ENCODE measurements around the gene SLC66A2. TPM values are rescaled to one million over a fixed set of nuclear protein-coding genes. Genes with fewer than 3 reads are reported as not detected.

Gene SLC66A2
- total and polyA plus RNA-seq, 10 of the 15 experiments (the other 5 are each of a cell fraction or from before 2014, with no cell fraction given), result 0.69 to 42.5 (median 14.8) TPM

DNA sequence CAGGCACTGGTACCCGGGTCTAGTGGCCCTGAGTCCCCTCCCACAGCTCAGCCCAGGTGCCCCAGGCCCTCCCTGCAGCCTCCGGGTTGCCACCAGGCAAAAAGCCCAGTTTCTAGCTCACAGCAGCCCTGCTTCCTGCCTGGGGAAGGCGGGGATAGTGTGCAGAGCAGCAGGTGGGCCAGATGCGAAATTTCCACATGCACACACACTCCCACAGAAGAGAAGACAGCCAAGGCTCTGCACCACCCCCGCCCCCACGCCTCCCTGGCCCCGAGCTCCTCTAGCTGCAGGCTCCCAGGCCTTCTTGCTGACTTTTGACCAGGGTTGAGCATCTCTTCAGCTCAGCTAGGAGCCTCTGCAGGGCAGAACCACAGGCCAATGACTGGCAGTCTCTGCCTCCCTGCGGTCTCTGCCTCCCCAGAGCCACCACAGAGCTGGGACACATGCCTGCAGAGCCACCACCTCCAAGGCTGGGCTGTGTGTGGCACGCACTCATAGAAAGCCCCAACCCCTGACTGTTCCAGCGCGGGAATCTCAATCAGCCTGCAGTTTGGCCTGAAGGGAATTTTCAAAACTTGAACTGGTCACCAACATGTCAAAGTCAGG lies 7.2 kb downstream of the SLC66A2 start:
- peak; percentile 52 for FAIRE-seq
- Histone ChIP-seq H3K36me3 (ENCODE audit: control insufficient read depth in 2 of 2, insufficient read depth in 2 of 2, low read length in 1 of 2) (peaks cover 8 to 14% of the 10 kb centered on the region in 2 experiments), H3K4me2 (ENCODE audit: control insufficient read depth, insufficient read depth) (no peak overlapping the region), H4K20me1 (ENCODE audit: control insufficient read depth, insufficient read depth) (no peaks in the 10 kb centered on the region), H3K4me1 (ENCODE audit: control insufficient read depth, insufficient read depth, low read length) (peaks cover 34% of the 10 kb centered on the region), H3K27ac (ENCODE audit: control insufficient read depth, insufficient read depth) (peak overlapping the region; percentile 17), H3K9ac (ENCODE audit: control insufficient read depth, insufficient read depth, low read length) (no peak overlapping the region), H3K79me2 (ENCODE audit: control insufficient read depth, insufficient read depth, low read length) (peaks cover 25% of the 10 kb centered on the region), H3K9me3 (replicated peaks; ENCODE audit: control insufficient read depth, insufficient read depth, low read length) (no peaks in the 10 kb centered on the region; the same call in 2 of the 3 replicates), H2AFZ (ENCODE audit: control insufficient read depth, low read depth, low read length) (no peak overlapping the region), H3K4me3 (no peak overlapping the region), H3K27me3 (replicated peaks in 1 of 2; ENCODE audit: control insufficient read depth in 2 of 2, insufficient read depth in 2 of 2, low read length in 1 of 2) (no peaks in the 10 kb centered on the region)
- no peak for DNase-seq (ENCODE audit: low read depth, low spot score)
- CTCF ChIA-PET, result no interaction called here
- peak; percentile 72 for ATAC-seq
- no TSS peak for BruUV-seq (replicated peaks)
- intact Hi-C loops (cut with micrococcal nuclease; ENCODE audit: unreplicated experiment) (no loop called here), in situ Hi-C loops (cut with MboI) (no loop called here)
- WGBS (ENCODE audit: insufficient coverage, insufficient replicate concordance, low lambda C conversion rate, missing lambda C conversion rate), result 42% methylated on average over 11 of the region's 11 CpGs
- POLR2A ChIA-PET, result interaction anchor here (0.9 kb wide), 1 partner anchor 19 kb away, joined by 3 read pairs; no protein-coding TSS in a partner anchor
- SMC1A ChIA-PET (ENCODE audit: uncharacterized antibody, unreplicated experiment), result interaction anchor here (1.0 to 1.6 kb wide), 2 partner anchors 13 to 19 kb away, joined by 3 to 5 read pairs; no protein-coding TSS in a partner anchor
- RAD21 ChIA-PET (ENCODE audit: unreplicated experiment), result interaction anchor here (0.7 to 1.1 kb wide), 2 partner anchors 168 to 569 kb away, joined by 3 read pairs; no protein-coding TSS in a partner anchor
- TF ChIP-seq, protein P1, sequence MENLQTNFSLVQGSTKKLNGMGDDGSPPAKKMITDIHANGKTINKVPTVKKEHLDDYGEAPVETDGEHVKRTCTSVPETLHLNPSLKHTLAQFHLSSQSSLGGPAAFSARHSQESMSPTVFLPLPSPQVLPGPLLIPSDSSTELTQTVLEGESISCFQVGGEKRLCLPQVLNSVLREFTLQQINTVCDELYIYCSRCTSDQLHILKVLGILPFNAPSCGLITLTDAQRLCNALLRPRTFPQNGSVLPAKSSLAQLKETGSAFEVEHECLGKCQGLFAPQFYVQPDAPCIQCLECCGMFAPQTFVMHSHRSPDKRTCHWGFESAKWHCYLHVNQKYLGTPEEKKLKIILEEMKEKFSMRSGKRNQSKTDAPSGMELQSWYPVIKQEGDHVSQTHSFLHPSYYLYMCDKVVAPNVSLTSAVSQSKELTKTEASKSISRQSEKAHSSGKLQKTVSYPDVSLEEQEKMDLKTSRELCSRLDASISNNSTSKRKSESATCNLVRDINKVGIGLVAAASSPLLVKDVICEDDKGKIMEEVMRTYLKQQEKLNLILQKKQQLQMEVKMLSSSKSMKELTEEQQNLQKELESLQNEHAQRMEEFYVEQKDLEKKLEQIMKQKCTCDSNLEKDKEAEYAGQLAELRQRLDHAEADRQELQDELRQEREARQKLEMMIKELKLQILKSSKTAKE (IDR thresholded peaks at IDR 0.05; ENCODE audit: low read depth, poor library complexity, severe bottlenecking), result no peak
- TF ChIP-seq PBX3 (IDR thresholded peaks at IDR 0.05; ENCODE audit: insufficient replicate concordance, low read depth, low read length), result no peak
- no peak for TF ChIP-seq IRF5 (IDR thresholded peaks at IDR 0.05; ENCODE audit: borderline replicate concordance)
- no peak for TF ChIP-seq NFXL1 (IDR thresholded peaks at IDR 0.05; ENCODE audit: borderline replicate concordance)
- TF ChIP-seq SMAD1 (IDR thresholded peaks at IDR 0.05; ENCODE audit: low read depth, partially characterized antibody), result no peak
- no peak for TF ChIP-seq CEBPB (IDR thresholded peaks at IDR 0.05; ENCODE audit: borderline replicate concordance in 1 of 2, low read depth in 2 of 2, low read length in 2 of 2)
- no peak for TF ChIP-seq TAF1 (IDR thresholded peaks at IDR 0.05; ENCODE audit: borderline replicate concordance, low read depth, low read length)
- no peak for TF ChIP-seq JUNB (IDR thresholded peaks at IDR 0.05)
- TF ChIP-seq TCF12 (IDR thresholded peaks at IDR 0.05; ENCODE audit: low read depth, low read length), result 0 out of 2 replicates have a peak, but pooled peaks have one; percentile 35
- TF ChIP-seq EGR1 (IDR thresholded peaks at IDR 0.05; ENCODE audit: borderline replicate concordance in 1 of 2, low read depth in 2 of 2, low read length in 2 of 2), result 0 out of 3 replicates have a peak, but pooled peaks of 1 of the 2 experiments have one; percentile 27
- TF ChIP-seq SREBF2 (IDR thresholded peaks at IDR 0.05; ENCODE audit: low read length), result no peak
- no peak for TF ChIP-seq RB1 (IDR thresholded peaks at IDR 0.05; ENCODE audit: borderline replicate concordance)
- no peak for TF ChIP-seq PML (IDR thresholded peaks at IDR 0.05; ENCODE audit: low read length)
- no peak for TF ChIP-seq LARP7 (IDR thresholded peaks at IDR 0.05)
- TF ChIP-seq ZNF622 (IDR thresholded peaks at IDR 0.05), result no peak
- no peak for TF ChIP-seq MTA2 (IDR thresholded peaks at IDR 0.05; ENCODE audit: low read depth)
- no peak for TF ChIP-seq CREB1 (IDR thresholded peaks at IDR 0.05; ENCODE audit: low read depth)
- no peak for TF ChIP-seq YBX1 (IDR thresholded peaks at IDR 0.05)
- TF ChIP-seq BHLHE40 (IDR thresholded peaks at IDR 0.05; ENCODE audit: borderline replicate concordance in 1 of 2, low read depth in 2 of 2, low read length in 1 of 2), result no peak
- no peak for TF ChIP-seq EP300 (IDR thresholded peaks at IDR 0.05; ENCODE audit: borderline replicate concordance in 1 of 2, control insufficient read depth in 1 of 2, low read depth in 2 of 2, low read length in 2 of 2)
- TF ChIP-seq RUNX3 (IDR thresholded peaks at IDR 0.05; ENCODE audit: low read length), result peak; percentile 57

All from GM12878 (cell line).